ENCODE results near the gene XKR7. TPM values are rescaled to one million over a fixed set of nuclear protein-coding genes. Genes with fewer than 3 reads are reported as not detected.
"Not testable (repeated sequence)": the region's sequence is repeated elsewhere in the genome, so short reads cannot be mapped to it uniquely, and the experiment has no call there.

The XKR7 gene
- total and polyA plus RNA-seq, 10 donors: 0.02 to 0.21 (median 0.08) TPM; not detected in 2

GRCh38 chr20:32033316-32033715, 65.4 kb downstream of the XKR7 start:
- Histone ChIP-seq H3K27ac (peak overlapping the region in 7 of 8 donors; percentile 63 to 91 (median 81)), H3K36me3 (peaks cover 0 to 29% (median 1%) of the 10 kb centered on the region in 6 donors), H3K9me3 (no peaks in the 10 kb centered on the region), H3K27me3 (replicated peaks in 1 of 7) (peaks cover 0 to 29% (median 0%) of the 10 kb centered on the region in 7 donors), H3K4me1 (peaks cover 21 to 91% (median 60%) of the 10 kb centered on the region in 6 donors), H3K4me3 (no peak overlapping the region)
- no peak for DNase-seq
- intact Hi-C loops (cut with DNase I; ENCODE audit: low total_unique reads): loop anchor here (2.0 to 5.0 kb wide), 2 partner anchors 59 to 181 kb away; no protein-coding TSS in a partner anchor
- 14 to 55% (median 29%) methylated on average over 2 of the region's 2 CpGs for WGBS, 5 donors
- no peak for TF ChIP-seq POLR2A (IDR thresholded peaks at IDR 0.05)
- TF ChIP-seq CTCF (IDR thresholded peaks at IDR 0.05 in 8 of 11, conservative IDR thresholded peaks at IDR 0.05 in 3 of 11): no peak
- TF ChIP-seq POLR2AphosphoS5 (IDR thresholded peaks at IDR 0.05): no peak

- peaks cover 21 to 95% (median 62%) of the 10 kb centered on the region in 6 donors for H3K4me1 ChIP-seq
- peaks cover 0 to 25% (median 1%) of the 10 kb centered on the region in 6 donors for H3K36me3 ChIP-seq
- DNase-seq, H3K9me3 ChIP-seq: not testable (repeated sequence)
- peak overlapping the region in 7 of 8 donors; percentile 63 to 91 (median 81) for H3K27ac ChIP-seq
- peak overlapping the region in 1 of 8 donors; percentile 34 for H3K4me3 ChIP-seq
- H3K27me3 ChIP-seq (replicated peaks in 1 of 7): peaks cover 0 to 29% (median 0%) of the 10 kb centered on the region in 7 donors
- WGBS, 5 donors: 48 to 84% (median 65%) methylated on average over 3 of the region's 3 CpGs
- TF ChIP-seq POLR2AphosphoS5 (IDR thresholded peaks at IDR 0.05): peak in 2 of 3 donors; percentile 15 to 36
- intact Hi-C loops (cut with DNase I; ENCODE audit: low total_unique reads): loop anchor here (2.0 to 5.0 kb wide), 2 partner anchors 59 to 181 kb away; no protein-coding TSS in a partner anchor
Observed at GRCh38 chr20:32033721-32034120, 65.8 kb downstream of the XKR7 start.

- Histone ChIP-seq H3K4me1 (peaks cover 23 to 100% (median 69%) of the 10 kb centered on the region in 6 donors), H3K36me3 (peaks cover 0 to 14% (median 1%) of the 10 kb centered on the region in 6 donors), H3K4me3 (peak overlapping the region in 1 of 8 donors; percentile 34), H3K27ac (peak overlapping the region in 7 of 8 donors; percentile 63 to 91 (median 81)), H3K27me3 (replicated peaks in 1 of 7) (peaks cover 0 to 29% (median 0%) of the 10 kb centered on the region in 7 donors), H3K9me3 (no peaks in the 10 kb centered on the region)
- WGBS, 5 donors: 12 to 42% (median 21%) methylated on average over 9 of the region's 9 CpGs
- intact Hi-C loops (cut with DNase I; ENCODE audit: low total_unique reads): loop anchor here (5.0 kb wide), 1 partner anchor 57 kb away; no protein-coding TSS in a partner anchor
- no peak for DNase-seq
- TF ChIP-seq POLR2A (IDR thresholded peaks at IDR 0.05) (no peak), CTCF (IDR thresholded peaks at IDR 0.05 in 8 of 11, conservative IDR thresholded peaks at IDR 0.05 in 3 of 11) (peak in 8 of 11 experiments; percentile 11 to 57 (median 46)), POLR2AphosphoS5 (IDR thresholded peaks at IDR 0.05) (peak in 2 of 3 donors; percentile 40 to 56)
Observed at GRCh38 chr20:32034581-32035425, 66.9 kb downstream of the XKR7 start.

GRCh38 chr20:32035426-32035779, 67.5 kb downstream of the XKR7 start:
- whole genome bisulfite sequencing, 5 donors: 51 to 68% (median 56%) methylated on average over 8 of the region's 8 CpGs
- Histone ChIP-seq H3K9me3 (no peaks in the 10 kb centered on the region), H3K36me3 (peaks cover 0 to 8% (median 1%) of the 10 kb centered on the region in 6 donors), H3K27ac (peak overlapping the region in 7 of 8 donors; percentile 63 to 91 (median 81)), H3K4me3 (peak overlapping the region in 1 of 8 donors; percentile 34), H3K4me1 (peaks cover 25 to 100% (median 73%) of the 10 kb centered on the region in 6 donors), H3K27me3 (replicated peaks in 1 of 7) (peaks cover 0 to 32% (median 0%) of the 10 kb centered on the region in 7 donors)
- TF ChIP-seq CTCF (IDR thresholded peaks at IDR 0.05 in 8 of 11, conservative IDR thresholded peaks at IDR 0.05 in 3 of 11) (peak in 2 of 11 experiments; percentile 1 to 7), POLR2AphosphoS5 (IDR thresholded peaks at IDR 0.05) (no peak), POLR2A (IDR thresholded peaks at IDR 0.05) (no peak)
- no peak for DNase-seq
- intact Hi-C loops (cut with DNase I; ENCODE audit: low total_unique reads): no loop called here

Data from spleen (tissue), 11 donors.